Heart right ventricle (tissue), 16 donors: ENCODE measurements around the gene HYAL3. TPM values are rescaled to one million over a fixed set of nuclear protein-coding genes. Genes with fewer than 3 reads are reported as not detected.

Source experiments
- ATAC-seq, 8 donors: fragments of 200-7000 bp; cut with Tn5 transposase; one replicate each; pipeline ENCODE4 v1.9.1; 2020; ENCODE audit warnings: mild to moderate bottlenecking in 8 of 8, moderate library complexity in 8 of 8, moderate number of reproducible peaks in 1 of 8
- DNase-seq, 2 donors: peaks; one replicate each; pipeline ENCODE4 v3.0.0-alpha.2; 2020
- H3K27ac ChIP-seq, 10 donors: fragments of 200-600 bp; sonication (generic) in 2 of 10; one replicate each; pipeline versions ENCODE4 v1.5.0 to v1.8.0; 2020 to 2022; ENCODE audit warnings: mild to moderate bottlenecking in 3 of 10
- H3K27me3 ChIP-seq, 7 donors: fragments of 200-600 bp; one replicate each; pipeline ENCODE4 v1.8.0; 2021 to 2022; ENCODE audit warnings: mild to moderate bottlenecking in 2 of 7
- H3K36me3 ChIP-seq, 9 donors: fragments of 200-600 bp; sonication (generic) in 1 of 9; one replicate each; pipeline versions ENCODE4 v1.5.0 to v1.8.0; 2020 to 2022; ENCODE audit warnings: mild to moderate bottlenecking in 2 of 9
- H3K4me1 ChIP-seq, 9 donors: fragments of 200-600 bp; sonication (generic) in 1 of 9; one replicate each; pipeline versions ENCODE4 v1.5.0 to v1.8.0; 2020 to 2022; ENCODE audit warnings: mild to moderate bottlenecking in 4 of 9
- H3K4me3 ChIP-seq, 10 donors: fragments of 200-600 bp; sonication (generic) in 2 of 10; one replicate each; pipeline versions ENCODE4 v1.5.0 to v1.8.0; 2020 to 2022; ENCODE audit warnings: mild to moderate bottlenecking in 7 of 10, moderate library complexity in 2 of 10
- H3K9me3 ChIP-seq, 11 donors: fragments of 200-600 bp in 10 of 11; sonication (generic) in 2 of 11; one replicate each; pipeline versions ENCODE4 v1.5.0 to v1.8.0; 2013 to 2022; ENCODE audit warnings: mild to moderate bottlenecking in 2 of 11, control low read depth in 1 of 11, moderate library complexity in 1 of 11
- WGBS, 2 donors: extraction: QIAGEN DNeasy Blood & Tissue Kit; methylation state at CpG; one replicate each; pipeline ENCODE4 v1.1.7; 2013; ENCODE audit warnings: inconsistent platforms in 1 of 2; 5-methylcytosine and 5-hydroxymethylcytosine counted together
- intact Hi-C, 10 donors: fragments of 100-400 bp; cut with DNase I; formaldehyde crosslinking; loops; one replicate each; pipeline versions ENCODE4 v1.11.1 to v1.14.2; 2022
- polyA plus RNA-seq, 2 donors: library from polyadenylated mRNA; stranded (reverse); fragments of 200-250 nt; gene quantifications; one replicate each; pipeline ENCODE4 v1.2.3, GENCODE V29; 2013
- total RNA-seq, 10 donors: library from RNA; stranded (reverse); fragmentation: NEBNext Ultra II Directional in 3 of 10; extraction: Animal tissue kit (Norgen Biotek cat#: 25700) in 3 of 10; gene quantifications; one replicate each; pipeline versions ENCODE4 v1.2.1 to v1.2.4, GENCODE V29; 2021 to 2023
- TF ChIP-seq, protein P1 (sequence below), 9 donors: fragments of 200-600 bp; sonication (generic) in 2 of 9; IDR thresholded peaks; one replicate each; pipeline versions ENCODE4 v1.5.0 to v1.8.0; 2021 to 2022; ENCODE audit warnings: antibody characterized with exemption in 9 of 9, mild to moderate bottlenecking in 5 of 9, moderate library complexity in 1 of 9
- donor health status: Arrhythmogenic right ventricular cardiomyopathy.
- donor health status: ischemic (EF 13 %, LVEDD 7.1; RV severe dilation, severe dysfunction).
- donor health status: healthy with polysubstance abuse.
- donor health status: DM: no; HTN: yes; CAD: no.
- donor health status: DM: no; HTN: no; CAD: no.
- donor health status: ischemic (EF 25% LVEDD 6.9; RV normal size, moderate dysfunction).
- donor health status: ischemic (EF 25% LVEDD 5.7; RV mildly dilated, moderate dysfunction).
- donor health status: healthy.
- donor health status: DM: yes; HTN: yes; CAD: no.
- donor health status: Ischemic cardiomyopathy.
- donor health status: ischemic (EF 35%, LVEDD 5.7; RV mildly dilated, moderate dysfunction).
- donor health status: nonischemic (EF 11% LVEDD 7.7; RV severe dilation, severe dysfunction).
- donor health status: DM: yes; HTN: yes; CAD: no.
- donor health status: PGD.
- donor health status: ischemic (EF 29% LVEDD 5.4; RV normal size, mild dysfunction).
- donor health status: nonischemic (EF 23%, LVEDD 6.1; RV moderate dilation, normal function).

The HYAL3 gene
- total and polyA plus RNA-seq, 12 donors = 0.80 to 3.0 (median 2.0) TPM

DNA sequence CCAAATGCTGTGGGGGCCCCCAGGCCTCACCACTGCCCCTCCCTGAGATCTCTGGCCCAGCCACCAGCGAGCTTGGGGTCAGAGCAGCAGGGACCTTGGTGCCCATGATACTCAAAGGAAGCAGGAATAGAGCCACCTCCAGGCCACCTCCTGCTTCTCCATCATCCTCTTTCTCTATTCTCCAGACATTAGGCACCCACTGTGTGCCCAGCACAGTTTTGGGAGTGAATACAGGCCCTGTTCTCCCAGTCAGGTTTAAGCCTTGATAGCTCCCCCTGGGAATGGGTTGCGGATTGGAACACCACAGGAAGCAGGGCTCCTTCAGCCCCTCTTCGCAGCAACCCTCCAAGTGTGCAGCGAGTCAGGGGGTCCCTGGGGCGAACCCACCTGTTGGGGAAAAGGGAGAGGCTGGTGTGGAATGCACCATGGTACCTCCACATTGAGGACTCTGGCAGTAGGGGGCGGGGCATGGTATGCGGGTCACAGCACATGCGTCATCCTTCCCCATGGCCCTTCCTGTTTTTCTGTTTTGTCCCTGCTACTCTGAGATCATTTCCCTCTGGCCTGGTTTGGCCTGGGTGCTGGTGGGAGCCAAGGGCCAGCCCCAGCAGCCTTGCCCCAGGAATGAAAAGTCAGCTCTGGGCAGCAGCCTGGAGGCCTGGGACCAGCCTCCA, 44.5 kb downstream of the HYAL3 start:
- Histone ChIP-seq H3K36me3 (peaks cover 6 to 100% (median 42%) of the 10 kb centered on the region in 9 donors), H3K27me3 (no peaks in the 10 kb centered on the region), H3K4me3 (peak overlapping the region in 1 of 10 donors; percentile 6), H3K4me1 (peaks cover 42 to 98% (median 76%) of the 10 kb centered on the region in 9 donors), H3K9me3 (peaks cover 0 to 7% (median 0%) of the 10 kb centered on the region in 11 donors), H3K27ac (peak overlapping the region; percentile 73 to 100 (median 93))
- ATAC-seq = peak; percentile 36 to 82 (median 72)
- TF ChIP-seq, protein P1, sequence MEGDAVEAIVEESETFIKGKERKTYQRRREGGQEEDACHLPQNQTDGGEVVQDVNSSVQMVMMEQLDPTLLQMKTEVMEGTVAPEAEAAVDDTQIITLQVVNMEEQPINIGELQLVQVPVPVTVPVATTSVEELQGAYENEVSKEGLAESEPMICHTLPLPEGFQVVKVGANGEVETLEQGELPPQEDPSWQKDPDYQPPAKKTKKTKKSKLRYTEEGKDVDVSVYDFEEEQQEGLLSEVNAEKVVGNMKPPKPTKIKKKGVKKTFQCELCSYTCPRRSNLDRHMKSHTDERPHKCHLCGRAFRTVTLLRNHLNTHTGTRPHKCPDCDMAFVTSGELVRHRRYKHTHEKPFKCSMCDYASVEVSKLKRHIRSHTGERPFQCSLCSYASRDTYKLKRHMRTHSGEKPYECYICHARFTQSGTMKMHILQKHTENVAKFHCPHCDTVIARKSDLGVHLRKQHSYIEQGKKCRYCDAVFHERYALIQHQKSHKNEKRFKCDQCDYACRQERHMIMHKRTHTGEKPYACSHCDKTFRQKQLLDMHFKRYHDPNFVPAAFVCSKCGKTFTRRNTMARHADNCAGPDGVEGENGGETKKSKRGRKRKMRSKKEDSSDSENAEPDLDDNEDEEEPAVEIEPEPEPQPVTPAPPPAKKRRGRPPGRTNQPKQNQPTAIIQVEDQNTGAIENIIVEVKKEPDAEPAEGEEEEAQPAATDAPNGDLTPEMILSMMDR (IDR thresholded peaks at IDR 0.05) = no peak
- intact Hi-C loops = loop anchor here in 1 of 10 donors (5.0 kb wide), 1 partner anchor 68 kb away; the partner anchor contains the start of gene HYAL2
- WGBS, 2 donors = 58 to 70% methylated on average over 8 of the region's 8 CpGs
- DNase-seq = peak; percentile 69 to 88

DNA sequence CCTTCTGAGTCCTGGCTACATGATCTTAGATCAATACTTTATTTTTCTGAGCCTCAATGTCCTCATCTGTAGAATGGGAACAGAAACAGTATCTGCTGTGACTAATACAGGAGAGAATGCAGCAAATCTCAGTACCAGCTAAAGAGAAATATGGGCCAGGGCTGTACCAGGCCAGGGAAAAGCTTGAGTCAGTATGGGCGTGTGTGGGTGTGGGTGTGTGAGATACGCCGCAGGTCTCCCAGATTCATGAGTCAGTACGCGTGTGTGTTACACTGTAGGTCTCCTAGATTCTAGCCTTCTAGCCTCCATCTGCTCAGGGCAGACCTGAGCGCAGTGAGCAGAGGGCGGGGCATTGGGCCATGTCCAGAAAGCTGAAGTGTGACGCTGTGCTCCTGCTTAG, 48.0 kb downstream of the HYAL3 start:
- DNase-seq = no peak
- peaks cover 0 to 94% (median 23%) of the 10 kb centered on the region in 9 donors for H3K36me3 ChIP-seq
- TF ChIP-seq, protein P1 (IDR thresholded peaks at IDR 0.05) = no peak
- no peaks in the 10 kb centered on the region for H3K27me3 ChIP-seq
- no peak overlapping the region for H3K4me3 ChIP-seq
- 72 to 83% methylated on average over 8 of the region's 8 CpGs for WGBS, 2 donors
- no peaks in the 10 kb centered on the region for H3K9me3 ChIP-seq
- H3K27ac ChIP-seq = peak overlapping the region in 9 of 10 donors; percentile 53 to 100 (median 93)
- intact Hi-C loops = no loop called here
- ATAC-seq = peak in 1 of 8 donors; percentile 18
- peaks cover 55 to 100% (median 98%) of the 10 kb centered on the region in 9 donors for H3K4me1 ChIP-seq

DNA sequence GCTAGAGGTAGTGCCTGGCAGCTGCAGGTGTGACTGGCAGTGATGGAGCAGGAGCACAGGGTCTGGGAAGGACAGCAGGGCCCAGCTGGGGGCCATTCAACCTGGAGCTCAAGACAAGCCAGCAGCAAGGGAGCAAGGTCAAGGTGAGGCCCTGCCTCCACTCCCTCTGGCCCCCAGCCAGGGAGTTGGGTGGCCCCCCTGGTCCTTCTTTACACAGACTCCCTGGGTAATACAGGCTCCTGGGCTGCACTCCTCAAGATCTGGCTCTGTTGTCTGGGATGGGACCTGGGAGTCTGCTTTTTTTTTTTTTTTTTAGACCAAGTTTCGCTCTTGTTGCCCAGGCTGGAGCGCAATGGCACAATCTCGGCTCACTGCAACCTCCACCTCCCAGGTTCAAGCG, 48.7 kb downstream of the HYAL3 start:
- intact Hi-C loops = no loop called here
- Histone ChIP-seq H3K36me3 (peaks cover 0 to 89% (median 16%) of the 10 kb centered on the region in 9 donors), H3K27ac (peak overlapping the region in 9 of 10 donors; percentile 28 to 100 (median 94)), H3K27me3 (no peaks in the 10 kb centered on the region), H3K4me3 (no peak overlapping the region), H3K4me1 (peaks cover 59 to 100% (median 98%) of the 10 kb centered on the region in 9 donors), H3K9me3 (no peaks in the 10 kb centered on the region)
- DNase-seq = no peak
- TF ChIP-seq, protein P1 (IDR thresholded peaks at IDR 0.05) = no peak
- no peak for ATAC-seq
- 86 to 88% methylated on average over 4 of the region's 4 CpGs for WGBS, 2 donors

DNA sequence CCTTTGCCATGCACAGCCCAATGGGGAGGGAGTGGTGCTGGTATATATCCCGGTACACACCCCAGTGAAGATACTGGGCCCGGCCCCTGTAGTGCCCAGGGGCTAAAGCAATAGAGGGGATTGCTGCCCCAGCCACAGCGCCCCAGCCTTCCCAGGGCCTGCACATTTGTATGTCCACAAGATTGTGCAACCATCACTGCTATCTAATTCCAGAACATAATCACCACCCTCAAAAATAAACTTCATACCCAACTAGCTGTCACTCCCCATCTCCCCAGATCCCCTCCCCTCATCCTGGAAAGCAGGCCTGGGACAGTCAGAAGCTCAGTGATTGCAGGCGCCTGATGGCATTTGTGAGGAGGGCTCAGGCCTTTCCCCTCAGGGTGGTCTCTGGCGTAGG, 49.7 kb downstream of the HYAL3 start:
- TF ChIP-seq, protein P1 (IDR thresholded peaks at IDR 0.05) = no peak
- WGBS, 2 donors = 86% methylated on average over 5 of the region's 5 CpGs
- H3K27me3 ChIP-seq = no peaks in the 10 kb centered on the region

More for the DNA sequence above, 49.7 kb downstream of the HYAL3 start:
- ATAC-seq (no peak), DNase-seq (no peak)
- H3K9me3 ChIP-seq = no peaks in the 10 kb centered on the region
- peak overlapping the region in 1 of 10 donors; percentile 6 for H3K4me3 ChIP-seq
- peaks cover 58 to 100% (median 98%) of the 10 kb centered on the region in 9 donors for H3K4me1 ChIP-seq
- H3K27ac ChIP-seq = peak overlapping the region; percentile 76 to 100 (median 94)
- H3K36me3 ChIP-seq = peaks cover 0 to 88% (median 15%) of the 10 kb centered on the region in 9 donors
- intact Hi-C loops = no loop called here
